Testis (tissue), 3 donors: ENCODE results near the gene PSMC6. TPM values are rescaled to one million over a fixed set of nuclear protein-coding genes. Genes with fewer than 3 reads are reported as not detected.

Source experiments
- DNase-seq: peaks from one replicate; pipeline ENCODE4 v3.0.0-alpha.2; 2019
- H3K27ac ChIP-seq, 2 donors: fragments of 200-600 bp; sonication (generic); one replicate each; pipeline ENCODE4 v1.5.1; 2019
- H3K27me3 ChIP-seq: fragments of 200-600 bp; sonication (generic); one replicate; pipeline ENCODE4 v1.5.1; 2019
- H3K36me3 ChIP-seq: fragments of 200-600 bp; sonication (generic); one replicate; pipeline ENCODE4 v1.5.1; 2017; ENCODE audit warnings: low read depth; ENCODE audit errors: missing control alignments
- H3K4me1 ChIP-seq: fragments of 200-600 bp; sonication (generic); one replicate; pipeline ENCODE4 v1.5.1; 2019
- H3K4me3 ChIP-seq, 2 donors: fragments of 200-600 bp; sonication (generic); one replicate each; pipeline ENCODE4 v1.5.1; 2017 to 2019
- H3K9me3 ChIP-seq: fragments of 200-600 bp; sonication (generic); one replicate; pipeline ENCODE4 v1.5.1; 2017
- CTCF ChIP-seq, 3 experiments: fragments of 450-650 bp in 2 of 3; fragments of 200-600 bp in 1 of 3; sonication (generic) in 1 of 3; IDR thresholded peaks; one replicate each; pipeline ENCODE4 v1.5.1; 2016 to 2019; ENCODE audit warnings: antibody characterized with exemption in 3 of 3, mild to moderate bottlenecking in 2 of 3, moderate library complexity in 1 of 3
- POLR2A ChIP-seq: fragments of 450-650 bp; IDR thresholded peaks from one replicate; pipeline ENCODE4 v1.6.1; 2017; ENCODE audit warnings: antibody characterized with exemption, mild to moderate bottlenecking, moderate library complexity
- WGBS, 2 donors: methylation state at CpG; one replicate each; pipeline ENCODE4 v1.1.5; 2018; 5-methylcytosine and 5-hydroxymethylcytosine counted together
- intact Hi-C: fragments of 100-400 bp; cut with DNase I; formaldehyde crosslinking; loops from one replicate; pipeline ENCODE4 v1.15.1; 2023; ENCODE audit warnings: low total_unique reads
- polyA plus RNA-seq: library from polyadenylated mRNA; stranded (reverse); fragments of 350-450 nt; fragmentation: Illumina TruSeq; extraction: RNeasy Lipid Tissue Mini Kit (QIAGEN cat#74804); gene quantifications from one replicate; pipeline ENCODE4 v1.2.3, GENCODE V29; 2014; ENCODE audit warnings: low read depth, low replicate concordance; ENCODE audit not compliant: insufficient read depth
- total RNA-seq, 2 donors: library from RNA; depleted of rRNA; stranded (reverse); fragments of >200 nt; gene quantifications; one replicate each; pipeline ENCODE4 v1.2.3, GENCODE V29; 2016

Gene PSMC6
- total and polyA plus RNA-seq, 3 donors from 2014 or later = 45.0 to 75.9 (median 59.0) TPM

- Histone ChIP-seq H3K4me3 (peak overlapping the region; percentile 96 to 97), H3K4me1 (no peaks in the 10 kb centered on the region), H3K9me3 (no peaks in the 10 kb centered on the region), H3K27me3 (no peaks in the 10 kb centered on the region), H3K27ac (peak overlapping the region in 1 of 2 donors; percentile 93), H3K36me3 (no peaks in the 10 kb centered on the region)
- intact Hi-C loops = no loop called here
- WGBS, 2 donors = 4% methylated on average over 7 to 8 of the region's 8 CpGs
- no peak for DNase-seq
- TF ChIP-seq CTCF (IDR thresholded peaks at IDR 0.05) (no peak), POLR2A (no peak)
These were observed 22.6 kb downstream of the PSMC6 start for GRCh38 chr14:52729585-52729924.

- TF ChIP-seq CTCF (IDR thresholded peaks at IDR 0.05) (peak in 1 of 3 experiments; percentile 34), POLR2A (peak; percentile 61)
- intact Hi-C loops = no loop called here
- no peaks in the 10 kb centered on the region for H3K36me3 ChIP-seq
- DNase-seq = peak; percentile 99
- no peaks in the 10 kb centered on the region for H3K27me3 ChIP-seq
- H3K4me1 ChIP-seq = no peaks in the 10 kb centered on the region
- peak within 1 kb of the TSS; percentile 96 to 97 for H3K4me3 ChIP-seq
- no peaks in the 10 kb centered on the region for H3K9me3 ChIP-seq
- WGBS, 2 donors = 0 to 2% methylated on average over 10 to 62 of the region's 72 CpGs
- H3K27ac ChIP-seq = peak within 1 kb of the TSS; percentile 91 to 93
These were observed 23.1 kb downstream of the PSMC6 start, which contains the start of gene STYX for GRCh38 chr14:52729925-52730708. Gene STYX (plus strand): TSS chr14:52730166. CDS start chr14:52730475, 309 bp downstream.

GRCh38 chr14:52730709-52731111 is 23.7 kb downstream of the PSMC6 start:
- Histone ChIP-seq H3K36me3 (no peaks in the 10 kb centered on the region), H3K27me3 (no peaks in the 10 kb centered on the region), H3K9me3 (no peaks in the 10 kb centered on the region), H3K4me3 (peak overlapping the region; percentile 96 to 97), H3K27ac (peak overlapping the region; percentile 91 to 93), H3K4me1 (no peaks in the 10 kb centered on the region)
- no peak for DNase-seq
- intact Hi-C loops = no loop called here
- WGBS, 2 donors = 0 to 1% methylated on average over 11 of the region's 11 CpGs
- TF ChIP-seq POLR2A = no peak
- no peak for TF ChIP-seq CTCF (IDR thresholded peaks at IDR 0.05)

GRCh38 chr14:52733824-52734223 is 26.8 kb downstream of the PSMC6 start:
- peak overlapping the region in 1 of 2 donors; percentile 37 for H3K27ac ChIP-seq
- peak; percentile 93 for DNase-seq
- H3K27me3 ChIP-seq = no peaks in the 10 kb centered on the region
- WGBS, 2 donors = 52 to 56% methylated on average over 9 of the region's 9 CpGs
- H3K4me1 ChIP-seq = no peaks in the 10 kb centered on the region
- H3K36me3 ChIP-seq = no peaks in the 10 kb centered on the region
- TF ChIP-seq CTCF (IDR thresholded peaks at IDR 0.05) = no peak
- no peak for TF ChIP-seq POLR2A
- intact Hi-C loops = no loop called here
- no peaks in the 10 kb centered on the region for H3K9me3 ChIP-seq
- no peak overlapping the region for H3K4me3 ChIP-seq
